Stromal cell of bone marrow (primary cell): ENCODE measurements around the gene CT45A1.
"Not testable (repeated sequence)": the region's sequence is repeated elsewhere in the genome, so short reads cannot be mapped to it uniquely, and the experiment has no call there.

Source experiments
- DNase-seq: peaks from one replicate; pipeline ENCODE4 v3.0.0-alpha.2; 2012; ENCODE audit warnings: low read depth

Gene CT45A1, protein sequence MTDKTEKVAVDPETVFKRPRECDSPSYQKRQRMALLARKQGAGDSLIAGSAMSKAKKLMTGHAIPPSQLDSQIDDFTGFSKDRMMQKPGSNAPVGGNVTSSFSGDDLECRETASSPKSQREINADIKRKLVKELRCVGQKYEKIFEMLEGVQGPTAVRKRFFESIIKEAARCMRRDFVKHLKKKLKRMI

GRCh38 chrX:135713183-135713689 lies at the start of gene CT45A1:
Gene CT45A1, plus strand, starts transcription at chrX:135713639. Its CDS starts 5,302 bp downstream, at chrX:135718941.
- DNase-seq: not testable (repeated sequence)

DNA sequence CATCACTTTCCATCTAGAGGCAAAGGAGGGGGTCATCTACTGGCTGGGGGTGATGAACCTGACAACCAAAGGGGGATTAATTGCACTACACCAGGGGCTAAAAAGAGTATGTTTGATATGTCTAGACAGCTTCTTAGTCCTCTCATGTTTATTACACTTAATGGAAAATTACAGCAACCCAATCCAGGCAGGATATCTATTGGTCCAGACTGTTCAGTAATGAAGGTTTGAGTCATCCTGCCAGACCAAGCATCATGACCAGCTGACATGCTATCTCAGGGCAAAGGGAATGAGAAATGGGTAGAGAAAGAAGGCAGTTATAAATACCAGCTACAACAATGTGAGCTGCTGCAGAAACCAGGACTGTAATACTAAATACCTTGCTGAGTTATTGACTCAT lies 40.5 kb upstream of the CT45A1 start:
- not testable (repeated sequence) for DNase-seq

DNA sequence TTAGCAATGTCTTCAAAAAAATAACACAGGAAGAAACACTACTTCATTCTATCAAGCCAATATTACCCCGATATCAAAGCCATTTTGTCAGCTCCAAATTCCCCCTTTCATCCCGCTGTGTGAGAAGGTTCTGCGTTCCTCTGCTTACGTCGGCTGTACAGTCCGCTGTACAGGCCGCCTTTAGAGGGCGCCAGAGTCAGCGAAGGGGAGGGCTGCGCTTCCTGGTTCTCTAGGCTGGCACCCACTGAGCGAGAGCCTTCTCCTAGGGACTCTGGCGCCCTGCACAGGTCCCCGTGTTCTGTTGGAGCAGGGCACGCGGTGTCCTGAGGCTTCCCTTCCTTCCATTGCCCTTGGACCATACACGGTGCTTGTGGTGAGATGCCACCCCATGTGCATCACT lies 25.3 kb upstream of the CT45A1 start:
- DNase-seq: no peak

DNA sequence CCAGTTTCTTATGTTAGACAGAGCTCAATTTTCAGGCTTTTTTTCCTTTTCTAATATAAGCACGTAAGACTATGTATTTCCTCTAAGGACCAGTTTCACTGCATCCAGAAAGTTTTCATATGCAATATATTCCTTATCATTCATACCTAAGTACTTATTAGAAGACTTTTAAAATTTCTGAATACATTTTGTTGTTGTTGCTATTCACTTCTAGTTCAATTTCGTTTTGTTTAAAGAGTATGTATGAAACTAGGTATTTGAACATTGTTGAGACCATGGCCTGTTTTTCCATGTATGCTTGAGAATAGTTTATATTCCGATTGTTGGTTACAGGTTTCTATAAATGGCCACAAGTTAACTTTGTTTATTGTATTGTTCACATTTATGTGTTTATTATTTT lies 18.0 kb upstream of the CT45A1 start:
- DNase-seq: no peak

DNA sequence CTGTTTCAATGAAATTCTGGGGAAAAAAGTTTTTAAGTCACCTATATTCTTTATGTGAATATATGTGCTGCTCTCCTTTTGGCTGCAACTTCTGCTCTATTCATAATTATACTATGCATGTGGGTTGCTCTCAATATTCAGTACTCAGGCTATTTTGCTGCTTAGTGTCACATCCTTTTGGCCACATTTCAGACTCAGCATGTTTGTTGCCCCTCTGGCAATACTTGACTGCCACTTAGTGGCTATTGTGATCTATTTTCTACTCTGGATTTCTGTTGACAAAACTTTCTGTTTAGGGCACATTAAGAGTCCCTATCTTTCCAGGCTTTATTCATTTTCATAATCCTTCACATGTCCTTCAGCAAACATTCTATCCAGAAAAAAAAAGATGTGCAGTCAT lies 15.8 kb upstream of the CT45A1 start:
- DNase-seq: no peak

DNA sequence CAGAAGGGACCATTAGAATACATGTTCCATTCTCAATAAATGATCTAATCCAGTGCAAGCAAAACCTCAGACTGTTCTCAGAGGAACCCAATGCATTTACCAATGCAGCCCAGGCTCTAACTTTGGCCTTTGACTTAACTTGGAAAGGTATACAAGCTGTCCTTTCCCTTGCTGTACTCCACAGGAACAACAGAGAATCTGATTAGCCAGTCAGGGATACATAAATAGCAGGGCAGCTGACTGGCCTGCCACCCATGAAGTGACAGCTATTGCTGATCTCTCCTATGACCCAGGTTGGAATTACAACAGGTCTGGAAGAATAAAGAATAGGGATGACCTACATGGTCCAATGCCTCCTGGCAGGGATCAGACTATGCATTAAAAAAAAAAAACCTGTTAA lies 14.5 kb upstream of the CT45A1 start:
- no peak for DNase-seq

DNA sequence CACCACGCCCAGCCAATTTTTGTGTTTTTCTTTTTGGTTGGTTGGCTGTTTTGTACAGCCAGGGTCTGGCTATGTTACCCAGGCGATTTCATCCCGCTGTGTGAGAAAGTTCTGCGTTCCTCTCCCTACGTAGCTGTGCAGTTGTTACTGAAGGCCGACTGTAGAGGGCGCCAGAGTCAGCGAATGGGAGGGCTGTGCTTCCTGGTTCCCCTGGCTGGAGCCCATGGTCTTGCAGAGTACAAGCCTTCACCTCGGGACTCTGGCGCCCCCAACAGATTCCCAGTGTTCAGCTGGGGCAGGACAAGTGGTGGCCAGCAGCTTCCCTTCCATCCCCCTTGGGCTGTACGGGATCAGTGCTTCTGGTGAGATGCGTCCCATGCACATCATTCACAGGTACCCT lies 5.6 kb upstream of the CT45A1 start:
- DNase-seq: no peak

DNA sequence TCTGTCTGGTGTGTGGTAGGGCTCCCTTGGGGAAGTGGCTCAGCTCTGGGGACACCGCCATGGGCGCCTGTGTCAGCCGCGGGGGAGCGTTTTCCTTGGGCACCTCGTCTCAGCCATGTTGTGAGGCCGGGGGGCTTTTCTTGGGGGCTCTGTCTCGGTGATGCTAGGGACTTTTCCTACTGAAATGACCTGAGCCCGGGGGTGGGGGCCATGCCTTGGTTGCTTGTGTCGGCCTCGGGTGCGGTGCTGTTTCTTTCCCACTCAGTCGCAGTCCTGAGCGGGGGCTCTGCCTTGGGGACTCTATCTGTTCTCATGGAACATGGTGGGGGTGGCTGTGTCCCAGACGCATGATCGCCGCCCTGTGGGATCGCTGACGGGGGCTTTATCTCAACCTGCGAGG lies 356 bp downstream of the CT45A1 start:
- no peak for DNase-seq

- DNase-seq: not testable (repeated sequence)
These were observed 21.2 kb downstream of the CT45A1 start for GRCh38 chrX:135734666-135735065.

GRCh38 chrX:135737366-135738071 lies 24.1 kb downstream of the CT45A1 start:
- DNase-seq: no peak

DNA sequence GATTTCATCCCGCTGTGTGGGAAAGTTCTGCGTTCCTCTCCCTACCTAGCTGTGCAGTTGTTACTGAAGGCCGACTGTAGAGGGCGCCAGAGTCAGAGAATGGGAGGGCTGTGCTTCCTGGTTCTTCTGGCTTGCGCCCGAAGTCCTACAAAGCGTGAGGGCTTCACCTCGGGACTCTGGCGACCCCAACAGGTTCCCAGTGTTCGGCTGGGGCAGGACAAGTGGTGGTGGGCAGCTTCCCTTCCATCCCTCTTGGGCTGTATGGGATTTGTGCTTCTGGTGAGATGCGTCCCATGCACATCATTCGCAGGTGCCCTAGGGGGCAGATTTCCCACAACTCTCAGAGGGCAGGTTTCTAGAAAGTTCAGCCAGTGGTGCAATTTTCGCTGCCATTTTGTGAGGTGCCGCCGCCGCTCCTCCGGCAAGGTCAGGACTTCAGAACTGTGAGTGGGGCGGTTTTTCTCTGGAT lies 27.3 kb downstream of the CT45A1 start:
- no peak for DNase-seq

DNA sequence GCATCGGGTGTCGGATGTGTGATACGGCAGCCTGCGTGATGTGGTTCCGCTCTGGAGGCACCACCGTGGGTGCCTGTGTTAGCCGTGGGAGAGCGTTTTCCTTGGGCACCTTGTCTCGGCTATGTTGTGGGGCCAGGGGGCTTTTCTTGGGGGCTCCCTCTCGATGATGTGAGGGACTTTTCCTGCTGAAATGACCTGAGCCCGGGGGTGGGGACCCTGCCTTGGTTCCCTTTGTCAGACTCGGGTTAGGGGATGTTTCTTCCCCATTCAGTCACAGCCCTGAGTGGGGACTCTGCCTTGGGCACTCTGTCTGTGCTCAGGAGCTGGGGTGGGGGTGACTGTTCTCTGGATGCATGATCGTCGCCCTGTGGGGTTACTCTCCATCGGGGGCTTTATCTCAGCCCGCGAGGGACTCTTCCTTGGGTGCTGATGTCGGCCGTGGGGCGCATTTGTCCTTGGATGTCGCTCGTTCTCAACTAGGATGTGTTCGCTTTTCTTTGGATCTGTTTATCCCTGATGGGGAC lies 27.8 kb downstream of the CT45A1 start:
- DNase-seq: no peak

- not testable (repeated sequence) for DNase-seq
These were observed 31.3 kb downstream of the CT45A1 start for GRCh38 chrX:135744739-135745138.

GRCh38 chrX:135768091-135768490 lies 54.7 kb downstream of the CT45A1 start, which contains the start of gene CT45A3:
Gene CT45A3, minus strand, starts transcription at chrX:135768191. Its CDS starts 3,747 bp downstream, at chrX:135764444.
- not testable (repeated sequence) for DNase-seq
